Activated naive CD4-positive, alpha-beta T cell treated with anti-CD3 and anti-CD28 coated beads for 36 hours (primary cell): ENCODE data around the gene MTFMT. TPM values are rescaled to one million over a fixed set of nuclear protein-coding genes. Genes with fewer than 3 reads are reported as not detected.
A peak's percentile ranks its signal among the peaks of the same experiment; 100 is the strongest.
"Not testable (repeated sequence)": the region's sequence is repeated elsewhere in the genome, so short reads cannot be mapped to it uniquely, and the experiment has no call there.

Source experiments
- CTCF ChIA-PET: fragments of 350-600 bp; sonication (Branson Sonifier 250); formaldehyde crosslinking; loops from one replicate; lab custom pipeline; 2021; ENCODE audit warnings: antibody characterized with exemption; lab: Charles Lee
- DNase-seq: peaks from one replicate; pipeline ENCODE4 v3.0.0-alpha.2; 2020
- H3K27ac Mint-ChIP-seq: one replicate; pipeline ENCODE4 v1.8.0; 2021; ENCODE audit warnings: mild to moderate bottlenecking, mixed read lengths
- H3K27me3 Mint-ChIP-seq: one replicate; pipeline ENCODE4 v1.8.0; 2021; ENCODE audit warnings: low read depth, mixed read lengths
- H3K36me3 Mint-ChIP-seq: one replicate; pipeline ENCODE4 v1.8.0; 2021; ENCODE audit warnings: low read depth, mixed read lengths
- H3K4me1 Mint-ChIP-seq: one replicate; pipeline ENCODE4 v1.8.0; 2021; ENCODE audit warnings: low read depth, mixed read lengths
- H3K4me3 Mint-ChIP-seq: one replicate; pipeline ENCODE4 v1.8.0; 2021; ENCODE audit warnings: mild to moderate bottlenecking, moderate library complexity, mixed read lengths
- H3K9me3 Mint-ChIP-seq: one replicate; pipeline ENCODE4 v1.8.0; 2021; ENCODE audit warnings: mixed read lengths
- intact Hi-C: fragments of 100-400 bp; cut with micrococcal nuclease; formaldehyde crosslinking; loops from one replicate; pipeline ENCODE4 v1.15.1; 2023
- total RNA-seq, 2 experiments: library from RNA; stranded (reverse); gene quantifications; one replicate each; pipeline ENCODE4 v1.2.3, GENCODE V29; 2021

The MTFMT gene
- total RNA-seq, 2 experiments from 2014 or later = 15.1 to 17.1 TPM

GRCh38 chr15:65044724-65045481, 15.5 kb upstream of the MTFMT start, which contains the start of gene SLC51B:
Gene SLC51B (plus strand): TSS chr15:65045387. CDS start chr15:65050005, 4,618 bp downstream.
- Mint-ChIP-seq H3K9me3 (no peaks in the 10 kb centered on the region), H3K27ac (no peak within 1 kb of the TSS), H3K27me3 (no peaks in the 10 kb centered on the region), H3K36me3 (no peaks in the 10 kb centered on the region), H3K4me3 (no peak within 1 kb of the TSS), H3K4me1 (peaks cover 12% of the 10 kb centered on the region)
- intact Hi-C loops = no loop called here
- CTCF ChIA-PET = interaction anchor here (0.7 to 2.3 kb wide), 2 partner anchors 11 to 112 kb away, joined by 3 to 8 read pairs; no protein-coding TSS in a partner anchor
- no peak for DNase-seq

GRCh38 chr15:65044218-65044617, 14.8 kb upstream of the MTFMT start:
- intact Hi-C loops, H3K27me3 Mint-ChIP-seq, H3K27ac Mint-ChIP-seq, H3K4me1 Mint-ChIP-seq, H3K4me3 Mint-ChIP-seq, H3K36me3 Mint-ChIP-seq, H3K9me3 Mint-ChIP-seq: not testable (repeated sequence)
- CTCF ChIA-PET = interaction anchor here (0.6 to 2.3 kb wide), 4 partner anchors 12 to 113 kb away, joined by 3 to 8 read pairs (median 3); no protein-coding TSS in a partner anchor
- peak; percentile 47 for DNase-seq

GRCh38 chr15:65042776-65043327, 13.4 kb upstream of the MTFMT start:
- H3K9me3 Mint-ChIP-seq = no peaks in the 10 kb centered on the region
- intact Hi-C loops = no loop called here
- DNase-seq = no peak
- CTCF ChIA-PET = interaction anchor here (0.8 to 1.3 kb wide), 3 partner anchors 9 to 255 kb away, joined by 3 to 4 read pairs (median 3); no protein-coding TSS in a partner anchor
- H3K36me3 Mint-ChIP-seq = no peaks in the 10 kb centered on the region
- peaks cover 4% of the 10 kb centered on the region for H3K4me1 Mint-ChIP-seq
- H3K4me3 Mint-ChIP-seq = no peak overlapping the region
- H3K27ac Mint-ChIP-seq = no peak overlapping the region
- H3K27me3 Mint-ChIP-seq = no peaks in the 10 kb centered on the region

GRCh38 chr15:65041787-65042186, 12.3 kb upstream of the MTFMT start:
- Mint-ChIP-seq H3K36me3 (no peaks in the 10 kb centered on the region), H3K27me3 (no peaks in the 10 kb centered on the region)
- DNase-seq = no peak

GRCh38 chr15:65040461-65040860, 11.0 kb upstream of the MTFMT start:
- no peak overlapping the region for H3K27ac Mint-ChIP-seq
- H3K27me3 Mint-ChIP-seq = no peaks in the 10 kb centered on the region
- peaks cover 4% of the 10 kb centered on the region for H3K4me1 Mint-ChIP-seq
- DNase-seq = no peak
- CTCF ChIA-PET = no interaction called here
- H3K36me3 Mint-ChIP-seq = no peaks in the 10 kb centered on the region
- H3K9me3 Mint-ChIP-seq = no peaks in the 10 kb centered on the region
- intact Hi-C loops = no loop called here
- no peak overlapping the region for H3K4me3 Mint-ChIP-seq

More at GRCh38 chr15:65041787-65042186, 12.3 kb upstream of the MTFMT start:
- intact Hi-C loops = no loop called here
- H3K4me1 Mint-ChIP-seq = peaks cover 4% of the 10 kb centered on the region
- CTCF ChIA-PET = interaction anchor here (1.0 to 1.1 kb wide), 2 partner anchors 8 to 13 kb away, joined by 3 to 4 read pairs; no protein-coding TSS in a partner anchor
- H3K9me3 Mint-ChIP-seq = no peaks in the 10 kb centered on the region
- no peak overlapping the region for H3K27ac Mint-ChIP-seq
- H3K4me3 Mint-ChIP-seq = no peak overlapping the region

- intact Hi-C loops = no loop called here
These were observed 9.4 kb upstream of the MTFMT start for GRCh38 chr15:65038836-65039235.

GRCh38 chr15:65038428-65038827, 9.0 kb upstream of the MTFMT start:
- no peak for DNase-seq
- no peak overlapping the region for H3K4me3 Mint-ChIP-seq
- intact Hi-C loops = no loop called here
- H3K27me3 Mint-ChIP-seq = no peaks in the 10 kb centered on the region
- no peaks in the 10 kb centered on the region for H3K9me3 Mint-ChIP-seq
- no peak overlapping the region for H3K27ac Mint-ChIP-seq
- CTCF ChIA-PET = no interaction called here
- H3K4me1 Mint-ChIP-seq = peaks cover 3% of the 10 kb centered on the region
- no peaks in the 10 kb centered on the region for H3K36me3 Mint-ChIP-seq

More at GRCh38 chr15:65038836-65039235, 9.4 kb upstream of the MTFMT start:
- H3K27me3 Mint-ChIP-seq = no peaks in the 10 kb centered on the region
- no peak overlapping the region for H3K4me3 Mint-ChIP-seq
- no peaks in the 10 kb centered on the region for H3K36me3 Mint-ChIP-seq
- CTCF ChIA-PET = interaction anchor here (0.5 to 0.6 kb wide), 2 partner anchors 11 to 140 kb away, joined by 3 read pairs; no protein-coding TSS in a partner anchor
- H3K27ac Mint-ChIP-seq = no peak overlapping the region
- H3K9me3 Mint-ChIP-seq = no peaks in the 10 kb centered on the region
- DNase-seq = no peak
- H3K4me1 Mint-ChIP-seq = no peaks in the 10 kb centered on the region

- Mint-ChIP-seq H3K4me3 (no peak overlapping the region), H3K27me3 (peaks cover 2% of the 10 kb centered on the region), H3K9me3 (no peaks in the 10 kb centered on the region), H3K4me1 (peaks cover 6% of the 10 kb centered on the region), H3K27ac (no peak overlapping the region), H3K36me3 (no peaks in the 10 kb centered on the region)
- intact Hi-C loops = no loop called here
- no peak for DNase-seq
- CTCF ChIA-PET = no interaction called here
These were observed 7.9 kb upstream of the MTFMT start for GRCh38 chr15:65037309-65037708.

GRCh38 chr15:65034719-65035118, 5.3 kb upstream of the MTFMT start:
- DNase-seq = no peak
- CTCF ChIA-PET = interaction anchor here (0.6 to 3.3 kb wide), 15 partner anchors 8 to 265 kb away, joined by 3 to 31 read pairs (median 4); partner anchors contain the start of gene KBTBD13
- H3K27me3 Mint-ChIP-seq = peaks cover 8% of the 10 kb centered on the region
- no peak overlapping the region for H3K4me3 Mint-ChIP-seq
- H3K9me3 Mint-ChIP-seq = no peaks in the 10 kb centered on the region
- no peak overlapping the region for H3K27ac Mint-ChIP-seq
- no peaks in the 10 kb centered on the region for H3K36me3 Mint-ChIP-seq
- intact Hi-C loops = no loop called here
- peaks cover 6% of the 10 kb centered on the region for H3K4me1 Mint-ChIP-seq

- Mint-ChIP-seq H3K4me1 (peaks cover 6% of the 10 kb centered on the region), H3K4me3 (no peak overlapping the region), H3K27me3 (peaks cover 8% of the 10 kb centered on the region), H3K9me3 (no peaks in the 10 kb centered on the region), H3K27ac (no peak overlapping the region), H3K36me3 (no peaks in the 10 kb centered on the region)
- CTCF ChIA-PET = interaction anchor here (0.6 to 3.3 kb wide), 24 partner anchors 9 to 367 kb away, joined by 3 to 31 read pairs (median 4); partner anchors contain the start of genes KBTBD13 and SPG21
- DNase-seq = peak; percentile 58
- intact Hi-C loops = loop anchor here (1.0 kb wide), 4 partner anchors 45 to 352 kb away; no protein-coding TSS in a partner anchor
These were observed 4.3 kb upstream of the MTFMT start for GRCh38 chr15:65033659-65034269.

- Mint-ChIP-seq H3K27me3 (peaks cover 8% of the 10 kb centered on the region), H3K9me3 (no peaks in the 10 kb centered on the region), H3K4me1 (peaks cover 12% of the 10 kb centered on the region), H3K4me3 (peak overlapping the region; percentile 3), H3K36me3 (peaks cover 4% of the 10 kb centered on the region), H3K27ac (no peak overlapping the region)
- intact Hi-C loops = loop anchor here (1.0 kb wide), 4 partner anchors 45 to 352 kb away; no protein-coding TSS in a partner anchor
- CTCF ChIA-PET = interaction anchor here (0.6 to 3.3 kb wide), 13 partner anchors 10 to 367 kb away, joined by 3 to 31 read pairs (median 4); partner anchors contain the start of genes KBTBD13 and SPG21
- peak; percentile 62 for DNase-seq
These were observed 3.5 kb upstream of the MTFMT start for GRCh38 chr15:65032801-65033537.
